ENCODE measurements around the gene FAM20A. TPM values are rescaled to one million over a fixed set of nuclear protein-coding genes. Genes with fewer than 3 reads are reported as not detected.

The FAM20A gene
- total and polyA plus RNA-seq, 2 experiments from 2014 or later, result 15.6 to 15.9 TPM

- no peak overlapping the region for H3K4me3 ChIP-seq
- no peak for TF ChIP-seq CTCF (IDR thresholded peaks at IDR 0.05; ENCODE audit: low read depth, low read length)
- no peak for DNase-seq (ENCODE audit: low read depth in 1 of 2, low spot score in 1 of 2)
- H3K9me3 ChIP-seq (ENCODE audit: low read depth), result no peaks in the 10 kb centered on the region
- no peaks in the 10 kb centered on the region for H3K4me1 ChIP-seq (ENCODE audit: low read depth)
- no peaks in the 10 kb centered on the region for H3K27me3 ChIP-seq
- no peak overlapping the region for H3K27ac ChIP-seq
- H3K36me3 ChIP-seq, result no peaks in the 10 kb centered on the region
Observed at GRCh38 chr17:68565661-68566441, 35.3 kb downstream of the FAM20A start.

GRCh38 chr17:68564415-68565111 lies 36.6 kb downstream of the FAM20A start:
- Histone ChIP-seq H3K27ac (no peak overlapping the region), H3K4me3 (no peak overlapping the region), H3K27me3 (no peaks in the 10 kb centered on the region), H3K4me1 (ENCODE audit: low read depth) (no peaks in the 10 kb centered on the region), H3K36me3 (no peaks in the 10 kb centered on the region), H3K9me3 (ENCODE audit: low read depth) (no peaks in the 10 kb centered on the region)
- no peak for DNase-seq (ENCODE audit: low read depth in 1 of 2, low spot score in 1 of 2)
- no peak for TF ChIP-seq CTCF (IDR thresholded peaks at IDR 0.05; ENCODE audit: low read depth, low read length)

- Histone ChIP-seq H3K27me3 (no peaks in the 10 kb centered on the region), H3K9me3 (ENCODE audit: low read depth) (no peaks in the 10 kb centered on the region), H3K27ac (no peak overlapping the region), H3K36me3 (no peaks in the 10 kb centered on the region), H3K4me3 (no peak overlapping the region), H3K4me1 (ENCODE audit: low read depth) (no peaks in the 10 kb centered on the region)
- DNase-seq (ENCODE audit: low read depth in 1 of 2, low spot score in 1 of 2), result no peak
- TF ChIP-seq CTCF (IDR thresholded peaks at IDR 0.05; ENCODE audit: low read depth, low read length), result no peak
Observed at GRCh38 chr17:68562736-68563135, 38.4 kb downstream of the FAM20A start.

- Histone ChIP-seq H3K27ac (no peak overlapping the region), H3K4me1 (ENCODE audit: low read depth) (no peaks in the 10 kb centered on the region), H3K9me3 (ENCODE audit: low read depth) (no peaks in the 10 kb centered on the region), H3K4me3 (no peak overlapping the region), H3K27me3 (no peaks in the 10 kb centered on the region), H3K36me3 (no peaks in the 10 kb centered on the region)
- peak in 1 of 2 donors; percentile 62 for DNase-seq (ENCODE audit: low read depth in 1 of 2, low spot score in 1 of 2)
- no peak for TF ChIP-seq CTCF (IDR thresholded peaks at IDR 0.05; ENCODE audit: low read depth, low read length)
Observed at GRCh38 chr17:68560966-68561720, 40.0 kb downstream of the FAM20A start.

GRCh38 chr17:68559316-68559715 lies 41.9 kb downstream of the FAM20A start:
- no peaks in the 10 kb centered on the region for H3K9me3 ChIP-seq (ENCODE audit: low read depth)
- no peak overlapping the region for H3K4me3 ChIP-seq
- H3K27ac ChIP-seq, result no peak overlapping the region
- H3K27me3 ChIP-seq, result no peaks in the 10 kb centered on the region
- no peak for DNase-seq (ENCODE audit: low read depth in 1 of 2, low spot score in 1 of 2)
- no peaks in the 10 kb centered on the region for H3K4me1 ChIP-seq (ENCODE audit: low read depth)
- peaks cover 2% of the 10 kb centered on the region for H3K36me3 ChIP-seq
- TF ChIP-seq CTCF (IDR thresholded peaks at IDR 0.05; ENCODE audit: low read depth, low read length), result no peak
